ENCODE results near the gene UNC93B1. TPM values are rescaled to one million over a fixed set of nuclear protein-coding genes. Genes with fewer than 3 reads are reported as not detected.
"Not testable (repeated sequence)": the region's sequence is repeated elsewhere in the genome, so short reads cannot be mapped to it uniquely, and the experiment has no call there.

Gene UNC93B1
- total and polyA plus RNA-seq, 2 of the 8 experiments (the other 6 are each of a cell fraction or from before 2014, with no cell fraction given), result 18.9 to 34.3 TPM

DNA sequence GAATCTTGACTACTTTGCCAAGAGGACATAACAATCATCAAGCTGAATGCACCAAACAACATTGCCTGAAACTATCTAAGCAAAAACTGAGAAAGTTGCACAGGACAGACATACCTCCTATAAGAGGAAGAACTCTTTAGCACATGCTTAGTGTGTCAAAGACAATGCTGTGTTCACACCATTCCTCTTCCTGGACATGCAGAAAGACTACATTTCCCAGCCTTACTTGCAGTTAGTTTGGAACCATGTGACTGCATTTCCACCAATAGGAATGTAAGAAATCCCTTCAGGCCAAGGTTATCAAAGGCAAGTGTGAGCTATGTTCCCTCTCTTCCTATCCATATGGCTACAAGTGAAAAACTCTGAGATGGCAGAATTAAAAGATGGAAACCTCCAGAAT is 39.2 kb downstream of the UNC93B1 start:
- H3K18ac ChIP-seq (ENCODE audit: extremely low read depth, low read length); H3K4me1 ChIP-seq (replicated peaks in 1 of 4; ENCODE audit: control insufficient read depth in 3 of 4, insufficient read depth in 4 of 4, low read length in 3 of 4); H2BK20ac ChIP-seq (ENCODE audit: low read length); H2AK5ac ChIP-seq (ENCODE audit: low read depth, low read length); POLR2A ChIA-PET (ENCODE audit: partially characterized antibody); H3K14ac ChIP-seq (ENCODE audit: insufficient read length); H2BK15ac ChIP-seq (ENCODE audit: low read length); H3K4ac ChIP-seq (replicated peaks; ENCODE audit: insufficient read length, low read depth, low read length); H3K4me3 ChIP-seq (ENCODE audit: extremely low read depth in 1 of 4, insufficient read depth in 2 of 4, low read depth in 3 of 4, low read length in 4 of 4); H3K9ac ChIP-seq (replicated peaks in 1 of 4; ENCODE audit: extremely low read depth in 1 of 4, low read depth in 3 of 4, low read length in 3 of 4); H3K79me2 ChIP-seq (ENCODE audit: control insufficient read depth in 1 of 2, insufficient read depth in 2 of 2, low read length in 2 of 2); H4K5ac ChIP-seq (ENCODE audit: insufficient read length, low read depth, low read length); DNase-seq (ENCODE audit: low read depth in 1 of 2, low spot score in 2 of 2); H3K23ac ChIP-seq (ENCODE audit: insufficient read length); H2BK12ac ChIP-seq (ENCODE audit: low read depth, low read length); H3K56ac ChIP-seq (replicated peaks; ENCODE audit: insufficient read length, low read depth, low read length); CTCF ChIA-PET (ENCODE audit: partially characterized antibody); H3K27ac ChIP-seq (ENCODE audit: low read depth, low read length); H3K23me2 ChIP-seq (ENCODE audit: low read depth, low read length); H4K8ac ChIP-seq (ENCODE audit: extremely low read depth, insufficient read depth, low read length); FAIRE-seq; H3K79me1 ChIP-seq (ENCODE audit: low read depth, low read length); H4K20me1 ChIP-seq (replicated peaks in 1 of 2; ENCODE audit: control insufficient read depth in 1 of 2, insufficient read depth in 2 of 2, low read length in 2 of 2); H4K91ac ChIP-seq (replicated peaks; ENCODE audit: insufficient read length, low read length); H3K9me3 ChIP-seq (ENCODE audit: insufficient read depth in 2 of 2, low read depth in 1 of 2, low read length in 1 of 2); H2BK5ac ChIP-seq (ENCODE audit: low read depth, low read length); H2AFZ ChIP-seq (ENCODE audit: low read length); H3K4me2 ChIP-seq (ENCODE audit: insufficient read depth in 1 of 2, low read depth in 2 of 2, low read length in 2 of 2); H3K27me3 ChIP-seq (replicated peaks in 1 of 4; ENCODE audit: control insufficient read depth in 3 of 4, extremely low read depth in 1 of 4, insufficient read depth in 3 of 4, low read length in 3 of 4); H3K36me3 ChIP-seq (ENCODE audit: control insufficient read depth in 2 of 4, insufficient read depth in 4 of 4, low read length in 3 of 4); H2BK120ac ChIP-seq (replicated peaks; ENCODE audit: low read depth, low read length): not testable (repeated sequence)

DNA sequence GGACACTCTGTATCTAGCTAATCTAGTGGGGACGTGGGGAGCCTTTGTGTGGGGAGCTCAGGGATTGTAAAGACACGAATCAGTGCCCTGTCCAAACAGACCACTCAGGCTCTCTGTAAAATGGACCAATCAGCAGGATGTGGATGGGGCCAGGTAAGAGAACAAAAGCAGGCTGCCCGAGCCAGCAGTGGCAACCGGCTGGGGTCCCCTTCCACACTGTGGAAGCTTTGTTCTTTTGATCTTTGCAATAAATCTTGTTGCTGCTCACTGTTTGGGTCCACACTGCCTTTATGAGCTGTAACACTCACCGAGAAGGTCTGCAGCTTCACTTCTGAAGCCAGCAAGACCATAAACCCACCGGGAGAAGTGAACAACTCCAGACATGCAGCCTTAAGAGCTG is 40.0 kb downstream of the UNC93B1 start:
- H3K9me3 ChIP-seq (ENCODE audit: insufficient read depth in 2 of 2, low read depth in 1 of 2, low read length in 1 of 2); H3K23me2 ChIP-seq (ENCODE audit: low read depth, low read length); H3K9ac ChIP-seq (replicated peaks in 1 of 4; ENCODE audit: extremely low read depth in 1 of 4, low read depth in 3 of 4, low read length in 3 of 4); H3K4me3 ChIP-seq (ENCODE audit: extremely low read depth in 1 of 4, insufficient read depth in 2 of 4, low read depth in 3 of 4, low read length in 4 of 4); H3K27ac ChIP-seq (ENCODE audit: low read depth, low read length); H2BK12ac ChIP-seq (ENCODE audit: low read depth, low read length); H3K23ac ChIP-seq (ENCODE audit: insufficient read length); H2BK20ac ChIP-seq (ENCODE audit: low read length); H3K79me1 ChIP-seq (ENCODE audit: low read depth, low read length); H2BK120ac ChIP-seq (replicated peaks; ENCODE audit: low read depth, low read length); FAIRE-seq; H3K4me2 ChIP-seq (ENCODE audit: insufficient read depth in 1 of 2, low read depth in 2 of 2, low read length in 2 of 2); H4K91ac ChIP-seq (replicated peaks; ENCODE audit: insufficient read length, low read length); H4K20me1 ChIP-seq (replicated peaks in 1 of 2; ENCODE audit: control insufficient read depth in 1 of 2, insufficient read depth in 2 of 2, low read length in 2 of 2); H2AFZ ChIP-seq (ENCODE audit: low read length); H3K14ac ChIP-seq (ENCODE audit: insufficient read length); H2BK5ac ChIP-seq (ENCODE audit: low read depth, low read length); H3K56ac ChIP-seq (replicated peaks; ENCODE audit: insufficient read length, low read depth, low read length); H3K18ac ChIP-seq (ENCODE audit: extremely low read depth, low read length); H3K79me2 ChIP-seq (ENCODE audit: control insufficient read depth in 1 of 2, insufficient read depth in 2 of 2, low read length in 2 of 2); H3K36me3 ChIP-seq (ENCODE audit: control insufficient read depth in 2 of 4, insufficient read depth in 4 of 4, low read length in 3 of 4); H4K5ac ChIP-seq (ENCODE audit: insufficient read length, low read depth, low read length); H3K27me3 ChIP-seq (replicated peaks in 1 of 4; ENCODE audit: control insufficient read depth in 3 of 4, extremely low read depth in 1 of 4, insufficient read depth in 3 of 4, low read length in 3 of 4); DNase-seq (ENCODE audit: low read depth in 1 of 2, low spot score in 2 of 2); H4K8ac ChIP-seq (ENCODE audit: extremely low read depth, insufficient read depth, low read length); H3K4ac ChIP-seq (replicated peaks; ENCODE audit: insufficient read length, low read depth, low read length); H2AK5ac ChIP-seq (ENCODE audit: low read depth, low read length); H3K4me1 ChIP-seq (replicated peaks in 1 of 4; ENCODE audit: control insufficient read depth in 3 of 4, insufficient read depth in 4 of 4, low read length in 3 of 4); H2BK15ac ChIP-seq (ENCODE audit: low read length); POLR2A ChIA-PET (ENCODE audit: partially characterized antibody): not testable (repeated sequence)
- WGBS, 2 experiments (ENCODE audit: extremely low coverage in 1 of 2, insufficient coverage in 1 of 2, insufficient read length in 1 of 2, insufficient replicate concordance in 2 of 2, low coverage in 1 of 2, low lambda C conversion rate in 2 of 2, missing lambda C conversion rate in 1 of 2), result 92% methylated on average over 6 of the region's 6 CpGs; no CpG with 5 or more reads in 1 of the 2 experiments
- CTCF ChIA-PET (ENCODE audit: partially characterized antibody), result interaction anchor here (0.5 to 1.5 kb wide), 5 partner anchors 15 to 279 kb away, joined by 3 to 4 read pairs (median 3); no protein-coding TSS in a partner anchor

Measured in H1 (cell line).